SU-DHL-6 (cell line): Measurements from ENCODE around the gene CREG2.

ENCODE experiments used
- H2AFZ ChIP-seq: fragments of 200-600 bp; sonication (generic); 2 replicates; pipeline ENCODE4 v1.6.1; 2014; ENCODE audit warnings: low read depth, mild to moderate bottlenecking, moderate library complexity, mixed read lengths, antibody characterized with exemption, low read length; ENCODE audit not compliant: severe bottlenecking
- H3F3A ChIP-seq: fragments of 200-600 bp; shearing (Covaris generic); 2 replicates; pipeline ENCODE4 v1.6.0; 2016; ENCODE audit warnings: antibody characterized with exemption, mild to moderate bottlenecking; ENCODE audit not compliant: insufficient read depth
- H3K27ac ChIP-seq: fragments of 200-600 bp; sonication (generic); 2 replicates; pipeline ENCODE4 v1.5.1; 2016; ENCODE audit warnings: low read depth, mild to moderate bottlenecking, low read length, moderate library complexity, mixed read lengths
- H3K27me3 ChIP-seq: fragments of 200-600 bp; sonication (generic), shearing (Covaris generic); 2 replicates; pipeline ENCODE4 v1.6.0; 2014; ENCODE audit warnings: mild to moderate bottlenecking, low read length
- H3K36me3 ChIP-seq: fragments of 200-600 bp; sonication (generic); 2 replicates; pipeline ENCODE4 v1.6.1; 2014; ENCODE audit warnings: mild to moderate bottlenecking, low read length, mixed read lengths
- H3K4me2 ChIP-seq: fragments of 300-600, 200-600 bp; shearing (Covaris generic), sonication (generic); 2 replicates; pipeline ENCODE4 v1.6.0; 2014; ENCODE audit warnings: low read length, low read depth, mild to moderate bottlenecking; ENCODE audit not compliant: poor library complexity, severe bottlenecking
- H3K4me3 ChIP-seq: fragments of 200-600 bp; sonication (generic); 2 replicates; pipeline ENCODE4 v1.5.1; 2014; ENCODE audit warnings: antibody characterized with exemption, low read length, mild to moderate bottlenecking, mixed read lengths; ENCODE audit not compliant: insufficient read depth, poor library complexity, severe bottlenecking
- H3K79me2 ChIP-seq: fragments of 200-600 bp; sonication (generic); 2 replicates; pipeline ENCODE4 v1.6.1; 2014; ENCODE audit warnings: mild to moderate bottlenecking, low read length, moderate library complexity; ENCODE audit not compliant: insufficient read depth
- H3K9ac ChIP-seq: fragments of 200-600 bp; sonication (generic); 2 replicates; pipeline ENCODE4 v1.7.0; 2014; ENCODE audit warnings: mild to moderate bottlenecking, low read length
- H3K9me2 ChIP-seq: fragments of 200-600 bp; sonication (generic); replicated peaks from 2 replicates; pipeline ENCODE4 v1.6.1; 2014; ENCODE audit warnings: low read length; ENCODE audit not compliant: insufficient read depth
- H3K9me3 ChIP-seq: fragments of 200-600 bp; sonication (generic); 2 replicates; pipeline ENCODE4 v1.6.1; 2014; ENCODE audit warnings: low read length, mixed read lengths; ENCODE audit not compliant: insufficient read depth
- H4K20me1 ChIP-seq: fragments of 200-600 bp; sonication (generic); 2 replicates; pipeline ENCODE4 v1.6.1; 2014; ENCODE audit warnings: low read depth, mild to moderate bottlenecking, antibody characterized with exemption, low read length, moderate library complexity, mixed read lengths
- EZH2phosphoT487 ChIP-seq: fragments of 200-600 bp; sonication (generic), shearing (Covaris generic); conservative IDR thresholded peaks from 2 replicates; pipeline ENCODE4 v1.6.1; 2018; ENCODE audit warnings: mild to moderate bottlenecking, antibody characterized with exemption, low read length, moderate library complexity, mixed read lengths
- TF ChIP-seq, protein P1 (sequence below): fragments of 200-600 bp; sonication (generic); IDR thresholded peaks from one replicate; pipeline ENCODE4 v1.5.1; 2017; ENCODE audit warnings: antibody characterized with exemption, mild to moderate bottlenecking, low read length, moderate library complexity; ENCODE audit not compliant: insufficient read depth, poor library complexity, severe bottlenecking

CREG2 gene

DNA sequence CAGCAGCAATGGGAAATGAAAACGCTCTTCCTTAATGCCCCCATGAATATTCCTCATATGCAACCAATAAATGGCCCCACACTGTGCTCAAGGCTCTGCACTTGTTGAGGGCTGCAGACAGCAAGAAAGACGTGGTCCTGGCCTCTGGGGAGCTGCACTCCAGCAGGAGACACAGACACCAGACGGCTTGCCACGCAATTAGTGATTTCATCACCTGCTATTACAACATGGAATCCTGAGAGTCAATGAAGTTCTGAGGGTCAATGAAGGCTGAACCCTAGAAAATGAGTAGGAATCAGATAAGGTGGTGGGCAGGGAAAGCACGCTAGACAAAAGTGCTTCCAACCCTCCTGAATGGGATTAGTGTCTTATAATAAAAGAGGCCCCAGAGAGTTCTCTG is 18.9 kb downstream of the CREG2 start:
- Histone ChIP-seq H3K27ac (no peak overlapping the region), H2AFZ (no peak overlapping the region), H4K20me1 (no peaks in the 10 kb centered on the region), H3K4me2 (no peak overlapping the region), H3F3A (no peaks in the 10 kb centered on the region), H3K9me3 (no peaks in the 10 kb centered on the region), H3K79me2 (no peaks in the 10 kb centered on the region), H3K9me2 (no peaks in the 10 kb centered on the region), H3K36me3 (no peaks in the 10 kb centered on the region), H3K4me3 (no peak overlapping the region), H3K27me3 (no peaks in the 10 kb centered on the region), H3K9ac (no peak overlapping the region)
- TF ChIP-seq, protein P1, sequence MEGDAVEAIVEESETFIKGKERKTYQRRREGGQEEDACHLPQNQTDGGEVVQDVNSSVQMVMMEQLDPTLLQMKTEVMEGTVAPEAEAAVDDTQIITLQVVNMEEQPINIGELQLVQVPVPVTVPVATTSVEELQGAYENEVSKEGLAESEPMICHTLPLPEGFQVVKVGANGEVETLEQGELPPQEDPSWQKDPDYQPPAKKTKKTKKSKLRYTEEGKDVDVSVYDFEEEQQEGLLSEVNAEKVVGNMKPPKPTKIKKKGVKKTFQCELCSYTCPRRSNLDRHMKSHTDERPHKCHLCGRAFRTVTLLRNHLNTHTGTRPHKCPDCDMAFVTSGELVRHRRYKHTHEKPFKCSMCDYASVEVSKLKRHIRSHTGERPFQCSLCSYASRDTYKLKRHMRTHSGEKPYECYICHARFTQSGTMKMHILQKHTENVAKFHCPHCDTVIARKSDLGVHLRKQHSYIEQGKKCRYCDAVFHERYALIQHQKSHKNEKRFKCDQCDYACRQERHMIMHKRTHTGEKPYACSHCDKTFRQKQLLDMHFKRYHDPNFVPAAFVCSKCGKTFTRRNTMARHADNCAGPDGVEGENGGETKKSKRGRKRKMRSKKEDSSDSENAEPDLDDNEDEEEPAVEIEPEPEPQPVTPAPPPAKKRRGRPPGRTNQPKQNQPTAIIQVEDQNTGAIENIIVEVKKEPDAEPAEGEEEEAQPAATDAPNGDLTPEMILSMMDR, result no peak
- TF ChIP-seq EZH2phosphoT487, result no peak

DNA sequence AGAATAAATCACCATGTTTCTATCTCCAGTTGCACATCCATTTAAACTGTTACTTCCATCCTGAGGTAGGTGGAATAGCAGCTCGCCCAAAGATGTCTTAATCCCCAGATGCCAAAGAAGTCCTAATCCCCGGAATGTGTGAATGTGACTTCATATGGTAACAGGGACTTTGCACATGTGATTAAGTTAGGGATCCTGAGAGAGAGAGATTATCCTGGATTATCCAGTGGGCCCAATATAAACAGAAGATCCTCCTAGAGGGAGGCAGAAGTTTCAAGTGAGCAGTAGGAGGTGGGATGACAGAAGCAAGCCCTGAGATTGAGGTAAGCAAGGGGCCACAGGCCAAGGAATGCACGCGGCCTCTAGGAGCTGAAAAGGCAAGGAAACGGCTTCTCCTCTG is 19.8 kb downstream of the CREG2 start:
- Histone ChIP-seq H3K9me3 (no peaks in the 10 kb centered on the region), H3K27me3 (no peaks in the 10 kb centered on the region), H2AFZ (no peak overlapping the region), H3K36me3 (no peaks in the 10 kb centered on the region), H3K4me3 (no peak overlapping the region), H3K79me2 (no peaks in the 10 kb centered on the region), H3K9me2 (no peaks in the 10 kb centered on the region), H3K27ac (no peak overlapping the region), H3K9ac (no peak overlapping the region), H3F3A (no peaks in the 10 kb centered on the region), H3K4me2 (no peak overlapping the region), H4K20me1 (no peaks in the 10 kb centered on the region)
- TF ChIP-seq EZH2phosphoT487, result no peak
- TF ChIP-seq, protein P1, result no peak

DNA sequence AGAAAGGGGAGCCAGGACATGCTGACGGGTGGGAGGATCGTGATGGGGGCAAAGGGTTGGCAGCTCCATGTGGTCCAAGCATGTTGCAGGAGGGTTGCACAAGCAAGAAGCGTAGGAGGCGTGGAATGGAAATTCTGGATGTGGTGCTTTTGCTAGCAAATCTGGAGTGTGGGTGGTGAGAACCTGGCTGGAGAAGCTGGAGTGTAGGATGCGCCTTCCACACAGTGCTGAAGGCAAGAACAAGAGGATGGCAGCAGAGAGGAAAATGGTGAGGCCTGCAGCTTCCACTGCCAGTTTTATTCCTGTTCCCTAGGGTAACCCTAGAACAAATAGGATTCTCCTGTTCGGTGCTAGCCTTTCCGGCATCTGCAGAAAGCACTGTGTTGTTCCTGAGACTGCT is 22.4 kb downstream of the CREG2 start:
- Histone ChIP-seq H3K27ac (no peak overlapping the region), H3K4me2 (no peak overlapping the region), H3K79me2 (no peaks in the 10 kb centered on the region), H3K9me3 (no peaks in the 10 kb centered on the region), H3K4me3 (no peak overlapping the region), H2AFZ (no peak overlapping the region), H3K36me3 (no peaks in the 10 kb centered on the region), H4K20me1 (no peaks in the 10 kb centered on the region), H3K9ac (no peak overlapping the region), H3K27me3 (no peaks in the 10 kb centered on the region), H3F3A (no peaks in the 10 kb centered on the region), H3K9me2 (no peaks in the 10 kb centered on the region)
- TF ChIP-seq, protein P1, result no peak
- no peak for TF ChIP-seq EZH2phosphoT487
